AG09319 (cell line): ENCODE measurements around the gene SGPP2.

Experiments
- DNase-seq: peaks from one replicate; pipeline ENCODE4 v3.0.0-alpha.2; 2010; ENCODE audit warnings: low read depth; ENCODE audit errors: extremely low read depth
- TF ChIP-seq, protein P1 (sequence below): IDR thresholded peaks from 2 replicates; pipeline ENCODE4 v1.5.1; 2011; ENCODE audit warnings: low read depth, mild to moderate bottlenecking, inconsistent platforms, low read length, moderate library complexity

SGPP2 gene

DNA sequence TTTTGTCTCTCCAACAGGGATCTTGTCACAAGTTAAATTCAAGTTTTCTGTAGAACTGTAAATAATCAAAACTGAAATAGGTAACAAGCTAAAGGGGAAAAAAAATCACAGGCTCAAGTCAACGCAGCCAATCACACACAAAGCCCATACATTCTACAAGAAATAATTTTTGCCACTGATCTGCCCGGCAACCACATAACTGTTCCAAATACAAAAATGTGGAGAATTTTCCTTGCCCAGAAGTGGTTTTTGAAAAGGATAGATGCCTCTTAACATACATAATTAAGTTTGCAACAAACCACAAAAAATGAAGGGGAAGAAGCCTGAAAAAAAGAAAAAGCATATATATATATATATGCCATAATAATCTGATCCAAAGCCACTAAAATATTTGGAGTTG, 171.2 kb downstream of the SGPP2 start:
- TF ChIP-seq, protein P1, sequence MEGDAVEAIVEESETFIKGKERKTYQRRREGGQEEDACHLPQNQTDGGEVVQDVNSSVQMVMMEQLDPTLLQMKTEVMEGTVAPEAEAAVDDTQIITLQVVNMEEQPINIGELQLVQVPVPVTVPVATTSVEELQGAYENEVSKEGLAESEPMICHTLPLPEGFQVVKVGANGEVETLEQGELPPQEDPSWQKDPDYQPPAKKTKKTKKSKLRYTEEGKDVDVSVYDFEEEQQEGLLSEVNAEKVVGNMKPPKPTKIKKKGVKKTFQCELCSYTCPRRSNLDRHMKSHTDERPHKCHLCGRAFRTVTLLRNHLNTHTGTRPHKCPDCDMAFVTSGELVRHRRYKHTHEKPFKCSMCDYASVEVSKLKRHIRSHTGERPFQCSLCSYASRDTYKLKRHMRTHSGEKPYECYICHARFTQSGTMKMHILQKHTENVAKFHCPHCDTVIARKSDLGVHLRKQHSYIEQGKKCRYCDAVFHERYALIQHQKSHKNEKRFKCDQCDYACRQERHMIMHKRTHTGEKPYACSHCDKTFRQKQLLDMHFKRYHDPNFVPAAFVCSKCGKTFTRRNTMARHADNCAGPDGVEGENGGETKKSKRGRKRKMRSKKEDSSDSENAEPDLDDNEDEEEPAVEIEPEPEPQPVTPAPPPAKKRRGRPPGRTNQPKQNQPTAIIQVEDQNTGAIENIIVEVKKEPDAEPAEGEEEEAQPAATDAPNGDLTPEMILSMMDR: no peak
- no peak for DNase-seq

DNA sequence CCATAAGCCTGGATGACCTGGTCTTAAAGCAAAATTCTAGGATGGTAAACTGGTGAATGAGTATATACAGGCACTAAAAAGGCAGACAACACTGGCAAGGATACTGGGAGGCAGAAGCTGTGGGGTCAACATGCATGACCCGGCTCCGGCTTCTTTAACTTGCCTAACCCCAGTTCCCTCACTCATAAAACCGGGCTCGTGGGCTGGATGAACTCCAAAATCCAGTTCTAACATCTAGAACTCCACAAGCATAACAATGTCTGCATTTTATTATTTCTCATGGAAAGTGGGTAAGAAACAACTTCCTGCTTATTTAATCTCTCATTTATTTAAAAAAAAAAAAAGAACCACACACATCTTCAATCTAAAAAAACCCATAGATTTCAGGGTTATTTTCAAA, 174.3 kb downstream of the SGPP2 start:
- no peak for DNase-seq
- TF ChIP-seq, protein P1: no peak

DNA sequence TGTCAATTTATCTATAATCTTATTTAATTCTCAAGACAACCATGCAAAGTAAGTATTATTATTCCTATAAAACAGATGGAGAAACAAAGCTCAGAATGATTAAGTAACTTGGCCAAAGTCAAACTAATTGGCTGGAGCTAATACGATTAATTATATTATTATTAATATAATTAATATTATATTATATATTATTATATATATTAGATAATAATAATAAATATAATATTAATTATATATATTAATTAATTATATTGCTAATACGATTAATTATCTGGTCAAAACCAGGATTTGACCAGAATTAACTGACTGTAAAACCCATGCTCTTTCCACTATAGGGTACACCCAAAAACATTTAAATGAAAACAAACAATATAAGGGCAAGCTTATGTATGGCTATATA, 179.2 kb downstream of the SGPP2 start:
- no peak for DNase-seq
- TF ChIP-seq, protein P1: no peak

DNA sequence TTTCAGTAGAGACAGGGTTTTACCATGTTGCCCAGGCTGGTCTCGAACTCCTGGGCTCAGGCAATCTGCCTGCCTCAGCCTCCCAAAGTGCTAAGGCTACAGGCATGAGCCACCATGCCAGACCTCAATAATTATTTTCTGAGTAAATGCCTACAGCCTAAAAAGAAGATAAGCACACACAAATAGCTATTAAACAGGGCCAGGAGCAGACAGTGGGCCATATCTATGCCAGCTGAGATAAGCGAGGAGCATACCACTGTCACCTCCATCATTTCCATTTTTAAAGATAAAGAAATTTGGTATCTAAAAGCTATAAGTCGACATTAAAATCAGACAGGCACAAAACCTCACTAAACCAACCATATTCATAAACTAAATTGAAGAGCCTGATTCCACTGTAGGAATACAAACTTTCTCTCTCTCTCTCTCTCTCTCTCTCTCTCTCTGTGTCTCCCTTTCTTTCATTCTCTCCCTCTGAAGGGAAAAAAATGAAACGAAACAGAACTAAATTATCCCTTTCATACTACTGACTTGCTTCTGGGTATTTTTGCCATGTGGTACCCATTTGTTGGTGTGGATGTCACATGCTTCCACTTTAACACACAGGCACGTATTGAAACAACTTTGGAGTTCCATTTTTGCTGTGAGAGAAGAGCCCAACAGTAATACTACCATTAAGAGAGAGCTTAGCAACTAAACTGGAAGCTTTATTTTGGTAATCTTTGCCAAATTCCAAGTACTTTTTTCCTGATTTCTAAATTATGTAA, 180.6 kb downstream of the SGPP2 start:
- DNase-seq: no peak
- TF ChIP-seq, protein P1: no peak

DNA sequence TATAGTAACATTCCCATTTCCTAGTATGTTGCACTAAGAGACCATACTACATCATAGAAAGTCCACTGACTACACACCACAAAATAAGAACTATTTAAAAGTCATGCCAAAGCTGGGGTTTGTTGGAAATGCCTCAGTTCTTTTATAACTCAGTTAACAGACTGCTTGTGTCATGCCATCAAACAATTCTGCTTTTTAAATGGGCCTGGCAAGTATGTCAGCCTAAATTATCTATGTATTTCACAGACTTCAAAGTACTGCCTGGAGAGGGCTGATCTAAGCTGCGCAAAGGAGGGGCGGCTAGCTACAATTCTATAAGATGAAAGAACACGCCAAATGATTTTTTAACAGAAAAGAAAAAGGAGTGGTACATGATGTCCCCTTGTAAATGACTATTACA, 182.0 kb downstream of the SGPP2 start:
- TF ChIP-seq, protein P1: no peak
- DNase-seq: no peak

DNA sequence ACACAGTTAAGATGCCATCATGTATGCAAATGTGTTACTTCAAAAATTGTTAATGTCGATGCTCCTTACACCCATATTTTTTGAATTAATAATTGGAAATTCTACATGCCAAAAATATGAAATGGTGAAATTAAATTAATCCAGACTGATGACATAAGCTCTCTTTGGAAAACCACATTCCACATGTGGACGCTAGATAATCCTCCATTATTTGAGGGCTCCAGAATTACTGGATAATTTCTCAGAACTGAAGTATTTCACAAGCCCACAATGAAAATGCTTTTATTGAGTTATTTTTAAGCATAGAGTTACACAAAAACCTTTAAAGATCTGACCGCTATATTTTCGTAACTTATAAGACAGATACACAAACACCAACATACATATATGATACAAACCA, 183.7 kb downstream of the SGPP2 start:
- TF ChIP-seq, protein P1: no peak
- DNase-seq: no peak

DNA sequence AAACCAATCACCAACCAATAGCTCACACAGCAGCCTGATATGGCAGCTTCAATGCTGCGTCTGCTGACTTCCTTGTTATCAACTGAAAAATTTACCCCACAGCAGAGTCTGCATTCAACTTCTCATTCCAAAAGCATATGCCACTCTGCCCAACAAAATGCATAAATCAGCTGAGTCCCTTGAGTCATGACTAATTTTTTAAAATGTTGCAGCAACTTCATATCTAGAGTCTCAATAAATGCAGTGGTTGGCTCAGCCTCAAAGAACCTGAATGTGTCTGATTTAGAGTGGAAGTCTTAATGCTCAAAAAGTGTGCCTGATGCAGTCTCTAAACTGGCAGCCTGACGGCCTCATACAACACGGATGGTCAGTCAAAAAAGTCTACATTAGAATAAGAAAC, 185.0 kb downstream of the SGPP2 start:
- TF ChIP-seq, protein P1: no peak
- DNase-seq: no peak
